Nephron progenitor cell (in vitro differentiated cells): ENCODE measurements around the gene LYZL1.
"Not testable (repeated sequence)": the region's sequence is repeated elsewhere in the genome, so short reads cannot be mapped to it uniquely, and the experiment has no call there.

Experiments
- DNase-seq: peaks from one replicate; pipeline ENCODE4 v3.0.0; 2021
- H3K27ac Mint-ChIP-seq: 2 replicates; pipeline ENCODE4 v1.8.0; 2021; ENCODE audit warnings: mild to moderate bottlenecking, moderate library complexity, mixed read lengths
- H3K27me3 Mint-ChIP-seq: 2 replicates; pipeline ENCODE4 v1.8.0; 2021; ENCODE audit warnings: mild to moderate bottlenecking, low read depth, mixed read lengths; ENCODE audit not compliant: poor library complexity
- H3K36me3 Mint-ChIP-seq: 2 replicates; pipeline ENCODE4 v1.8.0; 2021; ENCODE audit warnings: low read depth, mixed read lengths
- H3K4me1 Mint-ChIP-seq: 2 replicates; pipeline ENCODE4 v1.8.0; 2021; ENCODE audit warnings: mixed read lengths
- H3K4me3 Mint-ChIP-seq: 2 replicates; pipeline ENCODE4 v1.8.0; 2021; ENCODE audit warnings: mild to moderate bottlenecking, moderate library complexity, mixed read lengths
- H3K9me3 Mint-ChIP-seq: 2 replicates; pipeline ENCODE4 v1.8.0; 2021; ENCODE audit warnings: mild to moderate bottlenecking, moderate library complexity, mixed read lengths
- TF ChIP-seq, protein P1 (sequence below): fragments of 200-600 bp; sonication (generic); IDR thresholded peaks from 2 replicates; pipeline ENCODE4 v1.5.0; 2021; ENCODE audit warnings: antibody characterized with exemption

The LYZL1 gene

GRCh38 chr10:29316308-29317026 lies 27.6 kb downstream of the LYZL1 start:
- Mint-ChIP-seq H3K4me1 (peaks cover 59% of the 10 kb centered on the region), H3K27ac (peak overlapping the region; percentile 68), H3K36me3 (peaks cover 4% of the 10 kb centered on the region), H3K9me3 (peaks cover 11% of the 10 kb centered on the region), H3K27me3 (peaks cover 6% of the 10 kb centered on the region), H3K4me3 (peak overlapping the region; percentile 40)
- no peak for DNase-seq
- TF ChIP-seq, protein P1, sequence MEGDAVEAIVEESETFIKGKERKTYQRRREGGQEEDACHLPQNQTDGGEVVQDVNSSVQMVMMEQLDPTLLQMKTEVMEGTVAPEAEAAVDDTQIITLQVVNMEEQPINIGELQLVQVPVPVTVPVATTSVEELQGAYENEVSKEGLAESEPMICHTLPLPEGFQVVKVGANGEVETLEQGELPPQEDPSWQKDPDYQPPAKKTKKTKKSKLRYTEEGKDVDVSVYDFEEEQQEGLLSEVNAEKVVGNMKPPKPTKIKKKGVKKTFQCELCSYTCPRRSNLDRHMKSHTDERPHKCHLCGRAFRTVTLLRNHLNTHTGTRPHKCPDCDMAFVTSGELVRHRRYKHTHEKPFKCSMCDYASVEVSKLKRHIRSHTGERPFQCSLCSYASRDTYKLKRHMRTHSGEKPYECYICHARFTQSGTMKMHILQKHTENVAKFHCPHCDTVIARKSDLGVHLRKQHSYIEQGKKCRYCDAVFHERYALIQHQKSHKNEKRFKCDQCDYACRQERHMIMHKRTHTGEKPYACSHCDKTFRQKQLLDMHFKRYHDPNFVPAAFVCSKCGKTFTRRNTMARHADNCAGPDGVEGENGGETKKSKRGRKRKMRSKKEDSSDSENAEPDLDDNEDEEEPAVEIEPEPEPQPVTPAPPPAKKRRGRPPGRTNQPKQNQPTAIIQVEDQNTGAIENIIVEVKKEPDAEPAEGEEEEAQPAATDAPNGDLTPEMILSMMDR = no peak

GRCh38 chr10:29317027-29317420 lies 28.2 kb downstream of the LYZL1 start:
- Mint-ChIP-seq H3K9me3 (peaks cover 11% of the 10 kb centered on the region), H3K27me3 (peaks cover 11% of the 10 kb centered on the region), H3K27ac (no peak overlapping the region), H3K36me3 (peaks cover 4% of the 10 kb centered on the region), H3K4me1 (peaks cover 64% of the 10 kb centered on the region), H3K4me3 (no peak overlapping the region)
- DNase-seq = no peak
- TF ChIP-seq, protein P1 = no peak

DNA sequence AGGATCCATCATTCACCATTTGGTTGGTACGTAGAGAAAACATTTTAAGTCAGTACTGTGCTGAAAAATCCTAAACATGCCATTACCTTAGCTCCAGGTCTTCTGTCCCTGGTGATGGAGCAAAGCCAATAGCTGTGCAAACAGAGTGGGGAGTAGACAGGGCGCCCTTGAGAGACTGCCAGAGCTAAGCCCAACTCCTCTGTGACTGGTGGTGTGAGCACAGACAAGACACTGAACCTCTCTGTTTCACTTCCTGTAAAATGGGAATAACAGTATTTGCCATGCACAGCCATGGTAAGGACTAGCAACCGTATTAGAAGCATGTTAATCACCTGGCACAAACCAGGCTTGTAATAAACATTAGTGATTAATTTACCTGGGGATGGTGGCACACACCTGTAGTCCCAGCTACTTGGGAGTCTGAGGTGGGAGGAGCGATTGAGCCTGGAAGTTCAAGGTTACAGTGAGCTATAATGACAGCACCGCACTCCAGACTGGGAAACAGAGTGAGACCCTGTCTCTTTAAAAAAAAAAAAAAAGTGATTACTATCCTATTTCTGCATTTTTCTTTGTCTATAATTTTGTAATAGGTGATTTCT lies 28.7 kb downstream of the LYZL1 start:
- TF ChIP-seq, protein P1 = no peak
- peaks cover 4% of the 10 kb centered on the region for H3K36me3 Mint-ChIP-seq
- no peak for DNase-seq
- peak overlapping the region; percentile 91 for H3K27ac Mint-ChIP-seq
- H3K4me3 Mint-ChIP-seq = peak overlapping the region; percentile 61
- H3K27me3 Mint-ChIP-seq = peaks cover 11% of the 10 kb centered on the region
- H3K9me3 Mint-ChIP-seq = peaks cover 11% of the 10 kb centered on the region
- H3K4me1 Mint-ChIP-seq = peaks cover 67% of the 10 kb centered on the region

DNA sequence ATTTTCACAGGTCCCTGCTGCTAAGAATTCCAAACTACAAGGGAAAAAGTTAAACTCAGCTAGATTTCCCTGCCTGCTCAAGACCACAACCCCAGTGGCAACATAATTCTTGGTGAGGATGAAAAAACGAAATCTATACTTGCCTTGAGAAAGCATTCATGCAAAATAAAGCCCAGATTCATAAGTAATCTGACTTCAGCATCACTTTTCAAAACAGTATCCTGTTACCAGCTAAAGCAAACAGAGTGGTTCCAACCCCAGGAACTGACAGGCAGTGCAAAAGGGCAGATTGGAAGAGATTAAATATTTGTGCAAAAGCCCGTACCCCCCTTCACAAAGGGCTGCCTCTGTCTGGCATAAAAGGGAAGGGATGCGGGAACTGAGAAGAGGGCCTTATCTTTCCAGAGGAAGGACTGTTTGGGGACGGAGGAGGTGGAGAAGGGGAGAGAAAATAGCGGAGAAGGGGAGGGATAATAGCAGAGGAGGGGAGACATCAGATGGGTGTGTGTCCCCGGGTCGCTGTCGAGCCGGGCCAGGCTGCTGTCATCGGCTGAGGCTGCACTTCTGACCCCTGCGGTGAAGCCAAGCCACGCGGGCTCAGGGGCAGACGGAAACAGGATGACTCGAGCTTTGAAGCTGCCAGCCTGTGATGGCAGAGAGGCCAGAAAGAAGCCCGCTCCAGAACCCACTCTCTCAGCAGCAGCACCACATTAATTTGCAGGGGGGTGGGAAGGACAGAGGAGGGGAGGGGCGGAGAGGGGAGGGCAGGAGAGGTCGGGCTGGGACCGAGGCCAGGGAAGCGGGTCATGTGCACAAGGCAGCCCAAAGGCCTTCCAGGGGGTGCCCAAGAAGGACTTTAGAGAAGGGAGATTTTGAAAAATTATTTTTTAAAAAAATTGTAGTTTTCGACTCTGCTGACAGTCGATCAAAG lies 29.5 kb downstream of the LYZL1 start:
- Mint-ChIP-seq H3K27ac (peak overlapping the region; percentile 91), H3K9me3 (peaks cover 11% of the 10 kb centered on the region)
- peak; percentile 63 for DNase-seq

DNA sequence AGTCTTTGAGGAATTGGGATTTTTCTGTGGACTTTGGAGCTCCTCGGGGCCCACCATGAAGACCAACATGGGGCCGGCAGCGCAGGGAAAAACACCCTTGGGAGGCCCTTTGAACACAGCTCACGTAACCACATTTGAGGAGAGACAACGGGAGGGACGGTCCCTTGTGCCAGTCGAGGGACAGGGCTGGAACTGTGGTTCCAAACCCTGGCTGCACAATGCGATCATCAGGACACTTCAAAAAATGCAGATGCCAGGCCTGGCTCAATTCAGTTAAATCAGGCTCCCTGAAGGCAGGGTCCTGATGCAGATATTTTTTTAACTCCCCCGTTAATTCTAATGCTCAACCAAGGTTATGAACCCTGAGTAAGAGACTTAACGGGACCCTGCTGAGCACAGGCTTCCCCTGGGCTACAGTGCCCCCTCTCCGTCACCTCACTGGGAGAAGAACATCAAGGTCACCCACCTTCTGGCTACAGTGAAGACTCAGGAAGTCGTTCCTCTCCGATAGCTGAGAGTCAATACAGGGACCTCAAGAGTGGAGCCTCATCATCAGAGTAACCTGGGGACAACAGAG lies 30.4 kb downstream of the LYZL1 start:
- Mint-ChIP-seq H3K27ac (peak overlapping the region; percentile 86), H3K4me1 (peaks cover 82% of the 10 kb centered on the region)

More for the DNA sequence above, 29.5 kb downstream of the LYZL1 start:
- Mint-ChIP-seq H3K27me3 (peaks cover 11% of the 10 kb centered on the region), H3K4me3 (peak overlapping the region; percentile 61), H3K4me1 (peaks cover 76% of the 10 kb centered on the region)
- H3K36me3 Mint-ChIP-seq = not testable (repeated sequence)

DNA sequence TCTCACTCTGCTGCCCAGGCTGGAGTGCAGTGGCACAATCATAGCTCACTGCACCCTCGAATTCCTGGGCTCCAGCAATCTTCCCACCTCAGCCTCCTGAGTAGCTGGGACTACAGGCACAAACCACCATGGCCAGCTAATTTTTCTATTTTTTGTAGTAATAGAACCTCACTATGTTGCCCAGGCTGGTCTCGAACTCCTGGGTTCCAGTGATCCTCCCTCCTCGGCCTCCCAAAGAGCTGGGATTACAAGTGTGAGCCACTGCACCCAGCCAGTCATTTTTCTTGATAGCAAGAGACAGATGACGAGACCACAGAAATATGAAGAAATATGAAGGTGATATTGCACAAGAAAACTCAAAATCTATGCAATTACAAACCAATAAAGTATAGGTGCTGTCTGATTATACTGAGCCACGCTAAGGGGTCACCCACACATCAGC lies 31.8 kb downstream of the LYZL1 start:
- DNase-seq, H3K4me3 Mint-ChIP-seq, H3K9me3 Mint-ChIP-seq, H3K27ac Mint-ChIP-seq, H3K36me3 Mint-ChIP-seq: not testable (repeated sequence)
- Mint-ChIP-seq H3K27me3 (peaks cover 11% of the 10 kb centered on the region), H3K4me1 (peaks cover 81% of the 10 kb centered on the region)

More for the DNA sequence above, 30.4 kb downstream of the LYZL1 start:
- TF ChIP-seq, protein P1 = no peak
- no peaks in the 10 kb centered on the region for H3K36me3 Mint-ChIP-seq
- H3K27me3 Mint-ChIP-seq = peaks cover 11% of the 10 kb centered on the region
- peak overlapping the region; percentile 43 for H3K4me3 Mint-ChIP-seq
- no peak for DNase-seq
- peaks cover 4% of the 10 kb centered on the region for H3K9me3 Mint-ChIP-seq
